Jurkat, Clone E6-1 (cell line): ENCODE results near the gene RBMS3.

Experiments
- DNase-seq: peaks from one replicate; pipeline ENCODE4 v3.0.0-alpha.2; 2011; ENCODE audit warnings: low read depth, low spot score
- H3K4me3 ChIP-seq: 2 replicates; pipeline ENCODE4 v1.5.1; 2011; ENCODE audit warnings: mild to moderate bottlenecking, low read length, control low read depth, moderate library complexity

RBMS3 gene

GRCh38 chr3:29271475-29271874, 9.4 kb upstream of the RBMS3 start:
- no peak overlapping the region for H3K4me3 ChIP-seq
- DNase-seq = no peak

DNA sequence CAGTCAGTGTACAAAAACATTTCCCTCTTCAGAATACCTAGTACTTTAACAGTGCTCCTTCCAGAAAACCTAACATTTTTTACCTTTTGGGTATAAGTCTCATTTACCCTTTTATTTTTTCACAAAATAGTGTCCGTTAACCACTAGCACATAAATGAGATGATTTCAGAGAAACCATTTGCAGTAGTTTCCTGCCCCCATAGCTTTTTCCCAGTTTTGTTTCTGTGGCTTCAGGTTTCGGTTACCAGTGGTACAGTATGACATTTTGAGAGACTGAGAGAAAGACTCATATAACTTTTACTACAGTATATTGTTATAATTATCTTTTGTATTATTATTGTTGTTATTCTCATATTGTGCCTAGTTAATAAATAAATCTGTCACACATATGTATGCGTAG, 6.2 kb upstream of the RBMS3 start:
- H3K4me3 ChIP-seq = no peak overlapping the region
- DNase-seq = no peak

DNA sequence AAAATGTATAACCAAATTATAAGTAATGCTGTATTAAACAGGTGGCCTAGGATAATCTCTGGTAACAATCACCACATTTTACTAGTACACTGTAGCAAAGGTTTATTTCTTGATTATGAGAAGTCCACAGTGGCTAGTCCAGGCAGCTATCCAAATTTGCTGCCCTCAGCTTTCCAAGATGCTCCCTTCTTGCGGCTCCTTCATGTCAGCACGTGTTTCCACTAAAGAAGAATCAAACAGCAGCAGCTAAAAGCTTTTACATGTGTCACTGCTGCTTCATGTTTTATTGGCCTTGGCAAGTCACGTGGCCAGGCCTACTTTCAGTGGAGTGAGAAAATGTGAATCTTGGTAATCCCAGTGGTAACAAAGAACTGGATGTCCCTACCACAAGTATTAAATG, 5.6 kb upstream of the RBMS3 start:
- DNase-seq = no peak
- no peak overlapping the region for H3K4me3 ChIP-seq

- no peak overlapping the region for H3K4me3 ChIP-seq
- no peak for DNase-seq
Observed at GRCh38 chr3:29277249-29277648, 3.6 kb upstream of the RBMS3 start.

DNA sequence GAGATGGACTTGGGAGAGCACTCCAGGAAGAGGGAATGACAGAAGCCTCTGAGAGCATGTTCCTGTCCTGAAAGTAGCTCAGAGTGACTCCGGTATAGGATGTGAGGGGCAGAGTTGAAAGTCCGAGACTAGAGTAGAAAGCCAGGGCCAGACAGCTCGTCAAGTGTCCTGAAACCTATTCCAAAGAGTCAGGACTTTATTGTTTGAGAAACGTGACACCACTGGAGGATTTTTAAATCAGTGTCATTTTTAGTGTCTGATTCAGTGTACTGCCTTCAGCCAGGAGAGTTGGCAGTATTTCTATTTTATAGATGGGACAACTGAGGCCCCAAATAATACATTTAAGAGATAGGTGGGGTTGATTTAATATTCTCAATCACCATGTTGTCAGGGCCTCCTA, 1.6 kb upstream of the RBMS3 start:
- H3K4me3 ChIP-seq = no peak overlapping the region
- DNase-seq = no peak

DNA sequence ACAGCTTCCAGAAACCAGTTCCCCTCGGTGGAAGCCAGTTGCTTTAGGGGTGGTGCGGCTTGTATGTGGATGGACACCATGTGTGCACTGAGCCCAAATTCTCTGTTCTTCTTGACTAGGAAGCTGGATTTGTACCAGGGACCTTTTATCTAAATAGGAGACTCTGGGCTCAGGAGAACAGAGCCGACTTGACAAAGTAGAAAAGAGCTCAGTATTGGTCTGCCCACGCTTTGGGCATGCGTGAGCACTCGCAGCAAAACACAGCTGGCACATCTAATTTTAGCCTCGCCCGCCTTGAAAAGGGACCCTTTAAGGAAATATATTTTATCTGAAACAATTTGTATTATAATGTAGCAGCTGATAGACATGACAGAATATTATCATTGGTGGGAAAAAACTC, 1.1 kb upstream of the RBMS3 start:
- H3K4me3 ChIP-seq = no peak overlapping the region
- no peak for DNase-seq

GRCh38 chr3:29281094-29281343, 148 bp downstream of the RBMS3 start:
- no peak for DNase-seq
- H3K4me3 ChIP-seq = no peak overlapping the region

- no peak for DNase-seq
- no peak overlapping the region for H3K4me3 ChIP-seq
Observed at GRCh38 chr3:29281344-29282241, 722 bp downstream of the RBMS3 start.

DNA sequence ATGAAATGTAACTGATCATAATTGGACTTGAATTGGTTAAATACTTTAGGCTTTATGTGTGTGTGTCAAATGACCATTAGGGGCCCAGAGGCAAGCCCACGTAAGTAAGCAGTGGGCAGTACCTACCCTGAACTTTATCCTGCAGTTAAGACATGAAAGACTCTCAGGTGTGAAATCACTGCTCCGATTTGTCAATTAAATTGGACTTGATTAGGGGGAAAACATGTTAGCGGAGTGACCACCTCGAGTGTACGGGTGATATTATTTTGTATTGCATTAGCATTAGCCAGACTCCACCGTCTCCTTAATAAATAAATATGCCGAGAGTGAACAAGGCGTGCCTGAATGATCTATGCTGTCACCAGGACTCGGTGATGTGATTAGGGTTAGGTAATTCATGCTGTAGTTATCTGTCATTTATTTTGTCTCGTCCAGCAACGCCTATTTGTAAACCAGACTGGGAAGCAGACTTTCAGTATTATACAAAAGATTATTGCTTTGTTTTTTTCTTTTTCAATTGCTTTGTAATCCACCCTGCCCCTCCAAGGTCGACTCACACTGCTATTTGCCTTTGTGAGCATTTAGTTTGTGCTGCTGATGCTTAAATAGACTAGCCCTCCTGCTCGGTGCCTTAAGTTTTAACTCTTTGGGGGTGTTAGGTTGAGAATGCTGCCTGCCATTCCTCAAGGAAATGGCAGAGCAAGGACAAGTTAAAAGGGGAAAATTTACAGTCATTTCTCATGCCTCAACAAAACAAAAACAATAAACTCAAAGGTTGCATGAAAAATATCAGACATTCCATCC, 1.8 kb downstream of the RBMS3 start:
- no peak overlapping the region for H3K4me3 ChIP-seq
- no peak for DNase-seq

- no peak for DNase-seq
- H3K4me3 ChIP-seq = no peak overlapping the region
Observed at GRCh38 chr3:29283231-29284119, 2.6 kb downstream of the RBMS3 start.

- H3K4me3 ChIP-seq = no peak overlapping the region
- no peak for DNase-seq
Observed at GRCh38 chr3:29284497-29284896, 3.6 kb downstream of the RBMS3 start.

DNA sequence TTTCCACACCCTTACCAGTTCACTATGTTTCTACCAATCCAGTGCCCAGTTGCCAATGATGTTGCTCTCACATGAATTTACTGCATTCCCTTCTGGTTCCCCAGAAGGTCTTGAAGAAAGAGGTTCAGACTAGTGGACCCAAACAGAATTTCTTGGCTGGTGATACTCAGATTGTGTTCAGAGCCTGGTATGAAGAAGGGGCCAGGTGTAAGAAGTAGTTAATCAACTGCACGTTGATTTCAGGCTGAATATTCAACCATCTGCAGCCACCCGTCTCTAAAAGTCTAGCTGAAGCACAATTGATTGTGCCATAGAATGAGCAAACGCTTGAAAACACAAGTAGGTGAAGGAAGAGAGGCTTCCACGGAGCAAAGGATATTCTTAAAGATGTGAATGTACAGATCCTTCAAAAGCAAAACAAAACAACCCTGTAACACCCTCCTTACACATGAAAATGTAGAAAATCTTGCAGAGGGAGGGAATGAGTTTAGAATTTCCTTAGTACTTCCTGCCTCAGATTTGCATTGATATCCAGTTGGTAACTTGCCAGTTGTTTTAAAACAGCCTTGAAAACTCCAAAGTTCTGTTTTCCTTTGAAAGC, 4.7 kb downstream of the RBMS3 start:
- DNase-seq = no peak
- H3K4me3 ChIP-seq = no peak overlapping the region

- no peak for DNase-seq
- no peak overlapping the region for H3K4me3 ChIP-seq
Observed at GRCh38 chr3:29286478-29287240, 5.8 kb downstream of the RBMS3 start.

DNA sequence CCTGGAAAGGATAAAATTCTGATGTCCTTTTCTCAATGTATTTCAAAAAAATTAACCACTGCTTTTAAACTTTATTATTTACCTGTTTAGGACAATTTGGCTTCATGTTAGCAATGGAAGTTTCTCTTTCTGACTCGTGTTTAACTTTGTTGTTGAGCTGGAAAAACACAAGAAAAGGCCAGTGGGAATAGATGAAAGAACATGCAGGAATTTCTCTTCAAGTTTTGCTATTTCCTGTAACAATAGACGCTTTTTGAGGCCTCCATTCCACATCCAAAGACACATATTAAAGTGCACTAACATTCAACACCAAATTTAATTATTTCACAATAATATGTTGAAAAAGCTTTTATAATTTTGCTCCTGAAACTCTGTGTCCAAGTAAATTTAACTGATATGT, 9.7 kb downstream of the RBMS3 start:
- no peak overlapping the region for H3K4me3 ChIP-seq
- no peak for DNase-seq

- H3K4me3 ChIP-seq = no peak overlapping the region
- DNase-seq = no peak
Observed at GRCh38 chr3:29291260-29291981, 10.6 kb downstream of the RBMS3 start.

DNA sequence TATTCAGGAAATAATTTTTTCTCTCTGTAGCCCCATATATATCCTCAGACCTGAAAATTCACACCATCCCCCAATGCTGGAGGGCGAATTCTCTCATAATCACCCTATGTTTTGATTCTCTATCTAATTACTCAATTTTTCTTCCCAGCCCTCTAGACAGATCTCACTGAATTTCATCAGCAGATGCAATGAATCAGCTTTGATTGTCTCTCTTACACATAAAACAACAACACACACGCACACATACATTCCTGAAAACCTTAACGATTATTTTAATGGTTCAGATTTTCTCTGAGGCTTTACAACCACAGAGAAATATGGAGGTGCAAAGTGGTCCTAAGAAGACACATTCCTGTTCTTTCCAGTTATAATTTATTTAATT, 11.1 kb downstream of the RBMS3 start:
- no peak overlapping the region for H3K4me3 ChIP-seq
- DNase-seq = no peak

DNA sequence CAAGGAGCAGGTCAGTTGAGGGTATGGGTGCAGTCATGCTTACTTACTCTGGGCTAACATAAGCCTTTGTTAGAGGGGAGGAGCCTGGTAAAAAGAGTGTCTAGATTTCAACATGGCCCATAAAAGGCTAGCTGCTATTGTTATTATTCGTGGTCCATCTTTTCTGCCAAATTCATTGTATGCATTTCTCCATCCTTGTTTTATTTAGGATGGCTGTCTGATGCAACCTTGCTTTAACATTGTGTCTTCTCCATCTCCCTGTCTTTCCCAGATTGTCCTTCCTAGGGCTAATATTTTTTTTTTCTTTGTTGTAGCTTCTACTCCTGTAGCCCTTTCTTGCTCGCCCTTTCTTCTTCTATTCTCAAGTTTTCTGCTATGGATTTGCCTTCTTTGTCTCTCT, 12.6 kb downstream of the RBMS3 start:
- DNase-seq = no peak

DNA sequence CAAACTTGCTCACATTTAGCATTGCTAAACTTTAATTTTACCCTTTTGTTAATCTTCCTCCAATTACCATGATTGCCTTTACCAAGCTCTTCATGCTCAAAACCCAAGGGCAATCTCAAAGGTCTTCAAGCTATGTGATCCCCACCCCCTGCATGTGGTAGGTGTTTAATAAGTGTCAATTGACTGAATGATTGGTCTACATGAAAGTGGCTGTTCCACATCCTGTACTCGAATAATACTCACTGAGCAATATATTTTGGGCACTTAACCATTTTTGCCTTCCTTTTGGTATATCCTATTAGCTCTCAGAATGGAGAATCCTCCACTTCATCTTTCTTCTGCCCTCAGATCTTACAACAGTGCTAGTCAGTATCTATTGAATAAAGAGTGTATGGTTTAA, 17.1 kb downstream of the RBMS3 start:
- H3K4me3 ChIP-seq = no peak overlapping the region
- no peak for DNase-seq

More for the DNA sequence above, 12.6 kb downstream of the RBMS3 start:
- no peak overlapping the region for H3K4me3 ChIP-seq
